ENCODE data around the gene ANKH.

GRCh38 chr5:14674983-14675854 lies 196.4 kb downstream of the ANKH start:
- no peak for TF ChIP-seq CTCF (optimal IDR thresholded peaks at IDR 0.05 in 1 of 3, IDR thresholded peaks at IDR 0.05 in 1 of 3, conservative IDR thresholded peaks at IDR 0.05 in 1 of 3; ENCODE audit: extremely low read depth in 1 of 3, insufficient read depth in 2 of 3, low read length in 3 of 3)
- no peak for TF ChIP-seq EZH2 (IDR thresholded peaks at IDR 0.05; ENCODE audit: low read length)
